COLO668 (cell line): ENCODE data around the gene ACRV1.
"Not testable (repeated sequence)": the region's sequence is repeated elsewhere in the genome, so short reads cannot be mapped to it uniquely, and the experiment has no call there.

Experiments used
- DNase-seq: peaks from one replicate; lab custom pipeline; 2025; ENCODE audit not compliant: unreplicated experiment; lab: John Stamatoyannopoulos, UW

Gene ACRV1, protein sequence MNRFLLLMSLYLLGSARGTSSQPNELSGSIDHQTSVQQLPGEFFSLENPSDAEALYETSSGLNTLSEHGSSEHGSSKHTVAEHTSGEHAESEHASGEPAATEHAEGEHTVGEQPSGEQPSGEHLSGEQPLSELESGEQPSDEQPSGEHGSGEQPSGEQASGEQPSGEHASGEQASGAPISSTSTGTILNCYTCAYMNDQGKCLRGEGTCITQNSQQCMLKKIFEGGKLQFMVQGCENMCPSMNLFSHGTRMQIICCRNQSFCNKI

DNA sequence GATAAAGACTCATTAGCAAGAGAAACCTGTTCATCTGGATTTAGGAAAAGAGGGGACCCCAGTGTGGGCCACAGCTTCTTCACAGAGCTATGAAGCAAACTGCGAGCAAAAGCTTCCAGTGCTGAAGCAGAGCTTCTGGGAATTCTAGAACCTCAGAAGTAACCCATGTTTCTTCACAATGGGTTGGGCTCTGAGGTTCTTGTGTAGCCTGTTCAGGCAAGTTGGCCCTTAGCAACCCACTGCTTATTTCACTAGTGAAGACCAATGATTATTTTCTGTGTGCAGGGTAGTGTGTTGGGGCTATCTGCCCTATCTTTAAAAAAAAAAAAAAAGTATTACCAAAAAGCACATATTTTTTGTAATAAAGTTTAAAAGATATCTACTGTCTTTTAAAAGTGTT, at the start of gene ACRV1:
Gene ACRV1, minus strand, starts transcription at position 101 of the 400 bp plus-strand sequence. Its CDS starts 67 bp downstream, at position 34.
- no peak for DNase-seq

DNA sequence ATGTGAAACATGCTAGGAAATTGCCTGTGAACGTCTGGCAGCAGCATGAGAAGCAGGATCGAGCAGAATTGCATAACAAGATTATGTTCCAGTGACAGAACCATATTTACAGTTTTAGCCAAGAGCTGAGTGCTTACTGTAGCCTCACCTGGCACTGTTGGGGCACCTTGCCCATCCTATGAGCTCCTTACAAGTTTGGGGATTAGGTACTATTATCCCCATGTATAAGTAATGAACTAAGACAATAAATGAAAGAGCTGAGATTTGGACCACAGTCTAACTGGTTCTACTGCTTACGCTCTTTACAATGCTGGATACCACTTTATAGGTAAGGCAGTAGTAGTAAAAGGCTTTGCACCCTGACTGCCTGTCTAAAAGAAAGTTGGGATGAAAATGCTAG, 48.3 kb upstream of the ACRV1 start:
- no peak for DNase-seq

DNA sequence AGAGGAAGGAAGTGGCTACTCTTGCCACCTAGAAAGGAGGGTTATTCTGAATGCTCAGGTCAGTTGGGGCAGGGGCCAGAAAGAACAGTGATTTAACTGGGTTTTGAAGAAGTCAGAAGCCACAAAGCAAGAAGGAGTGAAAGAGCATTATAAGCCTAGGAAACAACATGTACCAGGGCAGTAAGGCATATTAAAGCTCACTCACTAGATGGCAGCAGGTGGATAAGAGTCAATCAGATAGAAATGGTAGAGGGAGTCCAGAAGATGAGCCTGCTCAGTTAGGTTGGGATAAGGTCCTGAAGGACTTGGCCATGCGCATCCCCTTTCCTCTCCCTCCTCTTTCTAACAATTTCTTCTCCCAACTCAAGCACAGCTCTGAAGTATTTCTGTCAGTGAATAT, 43.5 kb upstream of the ACRV1 start:
- DNase-seq, result no peak

DNA sequence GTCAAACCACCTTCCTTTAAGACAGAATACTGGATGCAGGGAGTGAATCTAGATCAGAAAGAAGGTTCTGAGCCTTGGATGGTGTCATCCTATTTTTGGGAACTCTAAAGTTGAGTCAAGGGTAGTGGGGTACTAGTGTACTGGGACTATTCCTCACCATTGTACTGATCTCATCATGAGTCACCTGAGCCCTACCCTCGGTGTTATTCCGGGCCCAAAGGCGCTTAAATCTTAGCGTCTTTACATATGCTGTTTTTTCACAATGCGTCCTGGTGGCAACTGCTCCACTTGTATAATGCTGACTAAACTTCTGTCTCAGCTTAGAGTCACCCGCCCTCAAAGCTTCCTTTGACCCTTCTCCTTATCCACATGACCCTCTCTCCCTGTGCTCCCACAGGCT, 40.1 kb upstream of the ACRV1 start:
- DNase-seq, result no peak

DNA sequence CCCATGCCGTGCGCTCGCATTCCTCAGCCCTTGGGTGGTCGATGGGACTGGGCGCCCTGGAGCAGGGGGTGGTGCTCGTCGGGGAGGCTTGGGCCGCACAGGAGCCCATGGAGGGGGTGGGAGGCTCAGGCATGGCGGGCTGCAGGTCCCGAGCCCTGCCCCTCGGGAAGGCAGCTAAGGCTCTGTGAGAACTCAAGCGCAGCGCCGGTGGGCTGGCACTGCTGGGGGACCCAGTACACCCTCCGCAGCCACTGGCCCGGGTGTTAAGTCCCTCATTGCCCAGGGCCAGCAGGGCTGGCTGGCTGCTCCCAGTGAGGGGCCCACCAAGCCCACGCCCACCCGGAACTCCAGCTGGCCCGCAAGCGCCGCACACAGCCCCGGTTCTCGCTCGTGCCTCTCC, 24.0 kb upstream of the ACRV1 start:
- not testable (repeated sequence) for DNase-seq

DNA sequence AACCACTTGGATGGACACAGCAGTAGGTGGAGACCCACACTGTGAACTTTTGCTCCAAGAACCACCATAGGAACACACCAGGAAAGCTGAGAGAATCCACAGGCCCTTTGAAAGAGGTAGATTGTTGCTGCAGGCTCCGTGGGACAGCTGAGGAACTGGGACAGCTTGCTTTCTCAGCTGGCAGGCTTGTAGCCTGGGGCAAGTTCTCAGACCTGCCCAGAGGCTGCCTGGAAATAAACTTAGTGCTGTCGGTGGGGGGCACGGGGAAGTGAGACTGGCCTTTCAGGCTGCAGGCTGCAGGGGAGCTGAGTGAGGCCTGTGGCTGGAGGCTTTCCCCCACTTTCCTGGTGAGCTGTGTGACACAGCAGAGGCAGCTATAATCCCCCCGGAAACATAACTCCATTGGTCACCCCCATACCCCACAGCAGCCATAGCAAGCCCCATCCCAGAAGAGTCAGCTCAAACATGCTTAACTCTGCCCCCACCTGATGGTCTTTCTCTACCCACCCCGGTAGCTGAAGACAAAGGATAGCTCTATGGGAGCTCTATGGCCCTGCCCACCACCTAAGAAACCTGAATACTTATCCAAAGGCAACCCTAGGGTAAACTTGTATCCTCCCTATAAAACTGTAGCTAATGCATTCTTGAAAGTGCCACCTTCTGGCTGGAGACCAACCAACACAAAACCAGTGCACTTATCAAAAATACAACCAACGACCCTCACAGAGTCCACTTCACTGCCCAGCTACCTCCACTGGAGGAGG, 21.4 kb upstream of the ACRV1 start:
- no peak for DNase-seq

DNA sequence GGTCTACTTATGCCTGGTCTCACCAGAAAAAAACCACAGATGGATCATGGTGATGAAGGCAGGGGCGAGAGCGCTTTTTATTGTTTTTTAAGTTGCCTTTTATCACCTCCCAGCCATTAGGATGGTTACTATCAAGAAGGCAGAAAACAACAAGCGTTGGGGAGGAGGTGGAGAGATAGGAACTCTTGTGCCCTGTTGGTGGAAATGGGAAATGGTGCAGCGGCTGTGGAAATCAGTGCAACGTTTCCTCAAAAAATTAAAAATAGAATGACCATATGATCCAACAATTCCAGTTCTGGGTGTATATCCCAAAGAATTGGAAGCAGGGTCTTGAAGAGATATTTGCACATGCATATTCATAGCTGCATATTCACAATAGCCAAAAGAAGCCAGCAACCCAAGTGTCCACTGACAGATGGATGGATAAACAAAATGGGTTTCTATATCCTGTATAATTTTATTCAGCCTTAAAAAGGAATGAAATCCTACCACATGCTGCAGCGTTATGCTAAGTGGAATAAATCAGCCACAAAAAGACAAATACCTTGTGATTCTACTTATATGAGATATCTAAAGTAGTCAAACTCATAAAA, 20.5 kb upstream of the ACRV1 start:
- no peak for DNase-seq

DNA sequence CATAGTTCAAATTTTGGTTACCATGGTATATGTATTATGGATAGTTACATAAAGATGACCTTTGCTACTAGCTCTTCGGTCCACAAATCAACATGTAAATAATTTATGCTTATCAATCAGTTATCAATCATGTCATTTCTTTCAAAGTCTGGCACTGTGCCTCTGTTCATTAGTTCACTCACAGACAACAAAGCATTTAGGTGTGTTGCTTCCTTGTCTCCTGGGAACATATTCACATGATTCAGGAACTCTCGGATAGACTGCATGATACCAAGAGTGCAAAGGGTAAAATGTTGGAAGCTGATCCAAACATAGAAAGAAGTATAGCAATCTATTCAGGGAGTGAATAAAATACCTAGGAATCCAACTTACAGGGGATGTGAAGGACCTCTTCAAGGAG, 14.3 kb upstream of the ACRV1 start:
- DNase-seq, result no peak

DNA sequence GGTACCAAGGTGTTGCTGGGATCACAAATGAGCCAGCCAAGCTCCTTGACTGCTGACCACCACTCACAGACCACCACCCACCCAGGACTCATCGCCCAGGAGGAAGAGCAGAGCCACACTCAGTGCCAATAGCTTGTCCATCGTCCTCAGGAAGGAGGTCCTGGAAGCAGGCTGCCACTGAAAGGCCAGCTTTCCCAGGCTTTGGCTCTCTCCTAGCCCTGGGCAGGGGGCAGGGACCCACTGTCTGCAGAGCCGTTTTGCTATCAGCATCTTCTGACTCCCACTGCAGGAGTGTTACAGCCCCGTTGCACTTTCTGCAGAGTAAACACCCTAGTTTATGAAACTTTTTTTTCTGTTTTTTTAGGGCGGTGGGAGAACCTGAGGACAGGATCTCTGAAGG, 12.2 kb upstream of the ACRV1 start:
- DNase-seq, result no peak

DNA sequence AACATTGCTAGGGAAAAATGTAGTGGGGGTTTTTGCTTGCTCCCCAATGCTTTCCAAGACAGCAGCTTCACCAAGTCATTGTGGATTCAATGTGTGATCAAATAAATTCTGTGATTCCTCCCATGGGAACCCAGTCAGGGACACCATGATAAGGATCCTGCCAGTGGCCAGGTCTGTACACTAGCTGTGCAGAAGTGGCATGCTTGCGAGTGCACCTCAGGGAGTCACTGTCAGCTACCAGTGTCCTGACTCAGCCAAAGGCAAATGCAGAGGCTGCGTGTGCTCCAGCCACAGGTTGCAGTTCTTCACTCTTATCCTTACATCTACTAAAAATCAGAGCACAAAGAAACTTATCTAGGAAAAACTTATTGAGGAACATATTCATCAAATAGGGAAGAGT, 9.4 kb upstream of the ACRV1 start:
- DNase-seq, result no peak

DNA sequence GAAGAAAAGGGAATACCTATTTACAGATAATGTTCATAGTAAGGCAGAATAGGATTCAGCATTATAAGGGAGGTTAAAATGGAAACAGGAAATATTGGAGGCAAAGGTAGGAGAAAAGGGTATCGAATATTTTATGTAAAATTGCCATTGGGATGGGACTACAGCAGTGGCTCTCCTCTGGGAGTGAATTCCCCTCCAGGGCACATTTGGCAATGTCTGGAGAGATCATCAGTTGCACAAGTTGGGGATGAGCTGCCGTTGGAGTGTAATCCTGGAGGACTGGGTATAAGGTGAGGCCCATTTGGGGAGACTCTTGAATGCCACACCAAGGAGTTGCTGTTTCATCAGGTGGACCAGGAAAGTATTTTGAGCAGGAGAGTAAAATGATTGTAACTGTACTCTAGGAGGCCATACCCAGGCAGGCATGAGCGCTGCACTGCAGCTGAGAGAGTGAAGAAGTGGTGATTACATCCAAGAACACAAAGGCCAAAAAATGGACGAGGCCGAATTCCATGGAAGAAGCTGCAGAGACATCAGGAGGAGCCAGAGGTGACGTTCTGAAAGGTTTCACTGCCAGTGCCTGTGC, 8.7 kb upstream of the ACRV1 start:
- DNase-seq, result no peak

DNA sequence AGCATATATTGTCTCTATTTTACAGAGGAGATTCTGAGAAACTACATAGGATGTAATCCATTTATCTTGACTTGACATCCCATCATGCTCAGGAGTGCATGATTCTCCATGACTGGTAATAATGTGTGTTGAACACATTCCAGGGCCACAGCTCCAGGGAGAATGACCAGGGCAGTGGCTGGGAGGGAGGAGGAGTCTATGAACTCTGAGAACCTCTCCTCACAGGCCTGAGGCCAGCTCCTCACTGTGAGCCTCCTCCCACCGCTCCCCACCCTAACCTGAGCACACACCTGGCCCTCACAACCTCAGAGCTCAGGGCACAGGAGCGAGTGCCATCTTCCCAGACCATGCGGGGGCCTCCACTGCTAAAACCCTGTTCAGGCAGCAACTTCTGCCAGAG, 8.0 kb upstream of the ACRV1 start:
- DNase-seq, result no peak

DNA sequence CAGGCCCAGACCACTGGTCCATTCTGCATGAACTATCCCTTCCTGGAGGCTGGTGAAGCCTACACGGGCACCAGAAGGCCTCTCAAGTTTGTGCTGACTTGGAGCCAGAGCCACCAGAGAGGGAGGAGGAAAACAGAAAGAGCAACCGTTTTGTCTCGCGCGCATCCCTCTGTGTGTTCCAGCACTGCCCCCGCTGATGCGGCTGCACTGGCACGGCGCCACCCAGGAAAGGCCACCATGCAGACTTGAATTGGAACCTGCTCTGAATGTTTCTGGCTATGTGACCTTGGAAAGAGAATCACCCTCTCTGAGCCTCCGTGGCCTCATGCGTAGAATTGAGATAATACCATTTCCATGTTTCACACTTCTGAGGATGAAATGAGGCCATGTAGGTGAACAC, 7.4 kb upstream of the ACRV1 start:
- no peak for DNase-seq

DNA sequence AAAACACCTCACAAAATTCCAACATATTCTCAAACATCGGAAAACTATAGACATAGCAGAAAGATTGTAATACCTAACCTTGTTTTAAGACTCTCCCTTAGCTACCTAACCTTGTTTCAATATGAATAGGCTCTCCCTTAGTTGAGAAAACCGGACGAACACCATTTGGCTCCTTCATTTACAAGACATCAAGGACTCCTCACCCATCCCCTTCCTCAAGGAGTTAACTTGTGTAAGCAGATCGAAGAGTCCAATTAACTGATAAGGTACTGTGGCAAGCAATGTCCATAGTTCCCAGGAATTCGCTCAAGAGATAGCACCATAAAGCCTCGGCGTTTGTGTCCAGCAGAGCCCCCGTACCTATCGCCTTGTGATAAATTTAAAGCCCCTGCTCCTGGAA, 4.6 kb upstream of the ACRV1 start:
- DNase-seq, result no peak

DNA sequence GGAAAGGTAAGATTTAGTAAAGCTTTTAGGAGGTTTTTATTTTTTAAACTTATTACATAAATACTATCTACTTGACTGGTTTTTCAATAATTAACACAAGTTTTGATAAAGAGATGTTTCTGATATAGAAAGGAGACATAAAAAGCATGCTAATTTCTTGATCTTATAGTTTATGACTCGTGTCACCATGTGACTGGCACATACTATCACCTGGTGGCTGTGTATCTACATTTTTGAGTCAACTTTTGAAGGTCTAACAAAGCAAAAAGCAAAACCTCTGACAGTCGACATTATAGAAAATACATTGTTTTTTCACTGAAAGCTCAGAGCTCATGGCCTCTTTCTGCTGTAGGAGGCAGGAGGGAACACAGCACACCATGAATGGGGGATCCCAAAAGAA, 810 bp downstream of the ACRV1 start:
- DNase-seq, result no peak

DNA sequence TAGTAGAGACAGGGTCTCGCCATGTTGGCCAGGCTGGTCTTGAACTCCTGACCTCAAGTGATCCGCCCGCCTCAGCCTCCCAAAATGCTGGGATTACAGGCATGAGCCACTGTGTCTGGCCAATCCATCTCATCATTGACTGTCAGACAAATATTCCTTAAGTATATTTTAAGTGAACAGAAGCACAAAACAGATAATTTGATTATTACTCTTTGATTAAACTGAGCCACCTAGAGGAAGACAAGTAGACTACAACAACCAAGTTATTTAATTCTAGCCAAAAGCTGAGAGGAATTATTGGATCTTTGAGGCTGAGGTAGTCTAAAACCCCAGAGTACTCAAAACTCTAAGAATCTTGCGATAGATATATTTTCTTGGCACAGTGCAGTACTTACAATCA, 1.2 kb downstream of the ACRV1 start:
- no peak for DNase-seq

DNA sequence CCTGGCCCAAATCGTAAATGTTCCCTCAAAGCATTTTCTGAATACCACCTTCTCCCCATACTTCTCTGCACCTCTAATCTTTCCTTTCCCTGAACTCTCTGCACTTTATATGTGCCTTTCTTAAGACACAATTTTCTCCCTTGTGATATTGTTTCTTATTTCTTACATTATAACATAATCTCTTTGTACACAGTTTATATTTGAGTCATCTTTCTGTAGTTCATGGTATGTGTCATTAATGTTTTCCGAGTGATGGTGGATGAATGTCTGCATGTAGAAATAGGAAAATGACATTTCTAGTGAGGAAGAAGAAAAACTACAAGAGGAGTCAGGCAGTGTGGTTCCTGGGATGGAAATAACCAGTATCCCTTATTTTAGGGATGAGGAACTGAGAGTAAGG, 5.5 kb downstream of the ACRV1 start:
- DNase-seq, result no peak

DNA sequence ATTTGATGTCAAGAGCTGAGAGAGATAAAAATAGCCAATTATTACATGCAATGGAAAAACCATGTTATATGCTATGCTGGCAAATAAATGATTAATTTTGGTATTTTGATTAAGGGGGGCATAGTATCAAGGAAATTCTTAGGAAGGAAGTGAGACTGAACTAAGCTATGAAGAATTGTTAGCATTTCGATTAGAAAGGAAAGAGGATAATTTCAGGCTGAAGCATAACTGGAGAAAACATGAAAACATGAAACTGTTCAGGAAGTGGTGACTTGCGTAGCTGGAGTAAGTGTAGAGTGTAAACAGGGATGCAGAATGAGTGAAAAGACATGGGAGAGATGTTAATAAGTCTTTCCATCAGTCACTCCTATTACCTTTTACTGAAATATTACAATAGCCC, 6.4 kb downstream of the ACRV1 start:
- no peak for DNase-seq

DNA sequence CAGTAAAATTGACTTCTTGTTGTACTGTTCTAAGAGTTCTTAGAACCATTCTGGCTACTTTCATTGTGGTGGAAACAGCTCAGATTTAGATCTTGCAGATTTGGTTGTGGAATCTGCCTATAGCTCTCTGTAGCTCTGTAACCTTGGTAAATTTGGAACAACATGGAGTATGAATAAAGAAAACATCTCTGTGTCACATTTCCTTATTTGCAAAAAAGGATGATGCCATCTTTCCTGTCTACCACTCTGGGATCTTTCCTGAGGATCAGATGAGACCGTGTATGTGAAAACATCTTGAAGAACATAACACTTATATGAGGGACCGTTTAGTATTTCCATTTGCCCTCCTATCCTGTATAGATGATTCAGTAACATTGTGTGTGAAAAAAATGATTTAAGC, 9.1 kb downstream of the ACRV1 start:
- DNase-seq, result no peak

DNA sequence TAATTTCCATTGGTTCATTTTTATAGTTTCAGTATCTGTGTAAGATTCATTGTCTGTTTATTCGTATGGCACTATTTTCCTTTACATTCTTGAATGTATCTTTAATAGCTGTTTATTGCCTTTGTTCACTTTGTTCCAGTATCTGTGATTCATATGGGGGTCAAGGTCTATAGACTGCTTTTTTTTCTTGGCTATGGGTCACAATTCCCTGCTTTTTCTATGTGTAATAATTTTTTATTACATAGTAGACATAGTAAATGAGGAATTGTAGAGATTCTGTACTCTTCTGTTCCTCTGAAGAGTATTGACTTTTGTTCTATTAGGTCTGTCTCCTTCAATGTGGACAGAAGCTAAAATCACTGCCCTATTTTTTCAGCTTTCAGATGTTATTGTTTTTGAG, 10.5 kb downstream of the ACRV1 start:
- no peak for DNase-seq

DNA sequence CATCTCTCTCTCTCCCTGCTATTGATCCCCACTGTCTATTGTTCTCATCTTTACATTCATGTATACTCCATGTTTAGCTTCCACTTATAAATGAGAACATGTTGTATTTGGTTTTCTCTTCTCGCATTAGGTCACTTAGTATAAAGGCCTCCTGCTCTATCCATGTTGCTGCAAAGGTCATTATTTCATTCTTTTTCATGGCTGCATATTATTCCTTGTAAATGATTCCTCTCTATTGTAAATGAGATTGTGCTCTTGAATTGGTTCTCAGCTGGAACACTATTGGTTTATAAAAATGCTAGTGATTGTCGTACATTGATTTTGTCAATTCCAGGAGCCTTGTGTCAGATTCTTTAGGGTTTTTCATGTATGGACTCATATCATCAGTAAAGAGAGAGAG, 13.5 kb downstream of the ACRV1 start:
- DNase-seq, result no peak

DNA sequence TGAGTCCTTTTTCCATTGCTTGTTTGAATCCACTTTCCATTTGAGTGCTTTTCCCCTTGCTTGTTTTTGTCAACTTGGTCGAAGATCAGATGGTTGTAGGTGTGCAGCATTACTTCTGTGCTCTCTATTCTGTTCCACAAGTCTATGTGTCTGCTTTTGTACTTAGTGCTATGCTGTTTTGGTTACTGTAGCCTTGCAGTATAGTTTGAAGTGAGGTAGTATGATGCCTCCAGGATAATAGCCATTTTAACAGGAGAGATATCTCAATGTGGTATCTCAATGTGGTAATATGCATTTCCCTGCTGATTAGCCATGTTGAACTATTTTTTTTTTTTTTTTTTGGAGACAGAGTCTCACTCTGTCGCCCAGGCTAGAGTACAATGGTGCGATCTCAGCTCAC, 16.7 kb downstream of the ACRV1 start:
- no peak for DNase-seq
